ENCODE measurements around the gene CACNG6. TPM values are rescaled to one million over a fixed set of nuclear protein-coding genes. Genes with fewer than 3 reads are reported as not detected.
A peak's percentile ranks its signal among the peaks of the same experiment; 100 is the strongest.

CACNG6 gene
- polyA plus RNA-seq, 1 donor (not counting 4 experiments of a cell fraction or from before 2014, with no cell fraction given) = not detected

GRCh38 chr19:53982001-53982451 lies 9.4 kb upstream of the CACNG6 start:
- Histone ChIP-seq H3K36me3 (ENCODE audit: control insufficient read depth in 2 of 2, extremely low read depth in 1 of 2, insufficient read depth in 2 of 2, low read length in 2 of 2) (no peaks in the 10 kb centered on the region), H3K9me1 (ENCODE audit: control insufficient read depth, extremely low read depth, insufficient read depth, low read length) (no peaks in the 10 kb centered on the region), H4K20me1 (ENCODE audit: control insufficient read depth, extremely low read depth, insufficient read depth, low read length) (no peaks in the 10 kb centered on the region), H3K79me2 (ENCODE audit: control insufficient read depth, insufficient read depth, low read length) (no peaks in the 10 kb centered on the region), H2AFZ (ENCODE audit: control insufficient read depth, low read length) (peak overlapping the region; percentile 15), H3K4me1 (ENCODE audit: control insufficient read depth, extremely low read depth, insufficient read depth, low read length) (no peaks in the 10 kb centered on the region), H3K27ac (ENCODE audit: control insufficient read depth, insufficient read depth, low read length) (no peak overlapping the region), H3K9me3 (ENCODE audit: control insufficient read depth, low read depth, low read length) (peaks cover 3% of the 10 kb centered on the region), H3K4me3 (ENCODE audit: control insufficient read depth in 2 of 3, extremely low read depth in 1 of 3, insufficient read depth in 2 of 3, low read depth in 1 of 3, low read length in 3 of 3) (no peak overlapping the region), H3K27me3 (ENCODE audit: control insufficient read depth, extremely low read depth, insufficient read depth, low read length) (peaks cover 45% of the 10 kb centered on the region), H3K4me2 (ENCODE audit: control insufficient read depth, extremely low read depth, insufficient read depth, low read depth, low read length) (no peak overlapping the region), H3K9ac (ENCODE audit: control insufficient read depth, extremely low read depth, insufficient read depth, low read length) (no peak overlapping the region)
- dilution Hi-C loops (cut with MboI; ENCODE audit: extremely low pct_ligation_motif_present, low sequenced_read_pairs) = no loop called here
- DNase-seq (ENCODE audit: low read depth, low spot score) (no peak), FAIRE-seq (no peak)
- peak; percentile 97 for TF ChIP-seq EZH2 (IDR thresholded peaks at IDR 0.05; ENCODE audit: low read length)
- no peak for TF ChIP-seq CTCF (optimal IDR thresholded peaks at IDR 0.05 in 1 of 3, IDR thresholded peaks at IDR 0.05 in 1 of 3, conservative IDR thresholded peaks at IDR 0.05 in 1 of 3; ENCODE audit: extremely low read depth in 1 of 3, insufficient read depth in 2 of 3, low read length in 3 of 3)

GRCh38 chr19:53982611-53983010 lies 8.8 kb upstream of the CACNG6 start:
- Histone ChIP-seq H3K36me3 (ENCODE audit: control insufficient read depth in 2 of 2, extremely low read depth in 1 of 2, insufficient read depth in 2 of 2, low read length in 2 of 2) (no peaks in the 10 kb centered on the region), H3K4me3 (ENCODE audit: control insufficient read depth in 2 of 3, extremely low read depth in 1 of 3, insufficient read depth in 2 of 3, low read depth in 1 of 3, low read length in 3 of 3) (no peak overlapping the region), H4K20me1 (ENCODE audit: control insufficient read depth, extremely low read depth, insufficient read depth, low read length) (no peaks in the 10 kb centered on the region), H3K79me2 (ENCODE audit: control insufficient read depth, insufficient read depth, low read length) (no peaks in the 10 kb centered on the region), H3K4me2 (ENCODE audit: control insufficient read depth, extremely low read depth, insufficient read depth, low read depth, low read length) (no peak overlapping the region), H3K27ac (ENCODE audit: control insufficient read depth, insufficient read depth, low read length) (no peak overlapping the region), H3K9me3 (ENCODE audit: control insufficient read depth, low read depth, low read length) (peaks cover 3% of the 10 kb centered on the region), H3K9ac (ENCODE audit: control insufficient read depth, extremely low read depth, insufficient read depth, low read length) (no peak overlapping the region), H3K4me1 (ENCODE audit: control insufficient read depth, extremely low read depth, insufficient read depth, low read length) (no peaks in the 10 kb centered on the region), H3K9me1 (ENCODE audit: control insufficient read depth, extremely low read depth, insufficient read depth, low read length) (no peaks in the 10 kb centered on the region), H2AFZ (ENCODE audit: control insufficient read depth, low read length) (no peak overlapping the region), H3K27me3 (ENCODE audit: control insufficient read depth, extremely low read depth, insufficient read depth, low read length) (peaks cover 44% of the 10 kb centered on the region)
- dilution Hi-C loops (cut with MboI; ENCODE audit: extremely low pct_ligation_motif_present, low sequenced_read_pairs) = no loop called here
- FAIRE-seq (no peak), DNase-seq (ENCODE audit: low read depth, low spot score) (no peak)
- TF ChIP-seq EZH2 (IDR thresholded peaks at IDR 0.05; ENCODE audit: low read length) (no peak), CTCF (optimal IDR thresholded peaks at IDR 0.05 in 1 of 3, IDR thresholded peaks at IDR 0.05 in 1 of 3, conservative IDR thresholded peaks at IDR 0.05 in 1 of 3; ENCODE audit: extremely low read depth in 1 of 3, insufficient read depth in 2 of 3, low read length in 3 of 3) (no peak)
